HG03575 (cell line): ENCODE measurements around the gene UQCR11.

Experiments
- ATAC-seq: cut with Tn5 transposase; IDR thresholded peaks from one replicate; pipeline ENCODE4 v1.9.1; 2021; ENCODE audit not compliant: unreplicated experiment, insufficient number of reproducible peaks, low FRiP score; ENCODE audit errors: extremely low read depth

UQCR11 gene

GRCh38 chr19:1575323-1576241, 29.7 kb downstream of the UQCR11 start:
- no peak for ATAC-seq

GRCh38 chr19:1574354-1575136, 30.7 kb downstream of the UQCR11 start:
- no peak for ATAC-seq

- no peak for ATAC-seq
Observed at GRCh38 chr19:1572795-1573194, 32.5 kb downstream of the UQCR11 start.

DNA sequence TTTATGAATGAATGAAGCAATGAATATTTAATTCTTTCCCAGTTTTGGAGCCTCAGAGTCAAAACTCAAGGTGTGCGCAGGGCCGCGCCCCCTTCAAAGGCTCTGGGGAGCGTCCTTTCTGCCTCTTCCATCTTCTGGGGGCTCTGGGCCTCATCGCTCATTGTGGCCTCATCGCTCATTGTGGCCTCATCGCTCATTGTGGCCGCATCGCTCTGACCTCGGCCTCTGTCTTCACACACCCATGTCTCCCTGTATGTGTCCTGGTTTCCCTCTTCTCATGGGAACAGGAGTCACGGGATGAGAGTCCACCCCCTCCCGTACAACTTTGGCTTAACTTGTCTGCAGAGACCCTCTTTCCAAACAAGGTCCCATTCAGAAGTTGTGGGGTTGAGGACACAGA, 33.9 kb downstream of the UQCR11 start:
- no peak for ATAC-seq

GRCh38 chr19:1570836-1571235, 34.4 kb downstream of the UQCR11 start:
- ATAC-seq, result no peak

DNA sequence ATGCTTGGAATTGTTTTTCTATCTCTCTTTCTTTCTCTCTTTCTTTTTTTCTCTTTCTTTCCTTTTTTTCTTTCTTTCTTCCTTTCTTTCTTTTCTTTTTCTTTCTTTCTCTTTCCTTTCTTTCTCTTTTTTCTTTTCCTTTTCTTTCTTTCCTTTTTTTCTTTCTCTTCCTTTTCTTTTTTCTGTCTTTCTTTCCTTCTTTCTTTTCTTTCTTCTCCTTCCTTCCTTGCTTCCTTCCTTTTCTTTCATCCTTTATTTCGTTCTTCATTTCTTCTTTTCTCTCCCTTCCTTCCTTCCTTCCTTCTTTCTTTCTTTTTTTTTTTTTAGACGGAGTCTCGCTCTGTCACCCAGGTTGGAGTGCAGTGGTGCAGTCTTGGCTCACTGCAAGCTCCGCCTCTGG, 35.3 kb downstream of the UQCR11 start:
- ATAC-seq, result no peak

DNA sequence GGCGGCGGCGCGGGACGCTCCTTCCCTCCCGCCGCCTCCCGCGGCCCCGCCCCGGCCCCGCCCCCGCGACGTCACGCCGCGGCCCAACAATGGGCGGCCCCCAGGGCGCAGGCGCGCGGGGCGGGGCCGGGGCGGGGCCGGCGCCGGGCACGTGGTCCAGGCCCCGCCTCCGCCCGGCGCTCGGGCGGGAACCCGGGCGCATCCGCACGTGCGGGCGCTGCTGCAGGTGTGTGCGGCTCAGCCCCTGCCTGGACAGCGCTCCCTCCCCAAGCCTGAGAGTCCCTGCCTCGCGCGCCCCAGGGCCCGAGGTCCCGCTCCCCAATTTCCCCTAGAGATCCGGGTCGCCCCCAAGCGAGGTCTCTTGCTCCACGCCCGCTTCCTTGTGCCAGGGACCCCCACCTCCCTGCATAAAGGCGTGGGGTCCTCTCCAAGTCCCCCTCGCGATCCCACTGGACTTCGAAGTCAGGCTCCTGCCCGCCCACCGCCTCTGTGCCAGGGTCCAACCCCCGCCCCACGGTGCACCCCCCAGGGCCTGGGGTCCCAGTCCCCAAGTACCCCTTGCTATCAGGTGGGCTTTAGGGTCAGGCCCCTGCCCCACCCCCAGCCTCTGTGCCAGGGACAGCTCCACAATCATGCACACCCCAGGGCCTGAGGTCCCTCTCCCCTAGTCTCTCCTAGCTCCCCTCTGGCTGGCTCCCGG, 36.8 kb downstream of the UQCR11 start, which contains the start of gene MEX3D:
TSS of gene MEX3D (minus strand) at position 6 of the 700 bp plus-strand sequence. CDS start 267 bp downstream, outside the sequence.
- ATAC-seq, result no peak

GRCh38 chr19:1567848-1568227, 37.4 kb downstream of the UQCR11 start:
- no peak for ATAC-seq

GRCh38 chr19:1567116-1567847, 38.0 kb downstream of the UQCR11 start:
- ATAC-seq, result no peak

DNA sequence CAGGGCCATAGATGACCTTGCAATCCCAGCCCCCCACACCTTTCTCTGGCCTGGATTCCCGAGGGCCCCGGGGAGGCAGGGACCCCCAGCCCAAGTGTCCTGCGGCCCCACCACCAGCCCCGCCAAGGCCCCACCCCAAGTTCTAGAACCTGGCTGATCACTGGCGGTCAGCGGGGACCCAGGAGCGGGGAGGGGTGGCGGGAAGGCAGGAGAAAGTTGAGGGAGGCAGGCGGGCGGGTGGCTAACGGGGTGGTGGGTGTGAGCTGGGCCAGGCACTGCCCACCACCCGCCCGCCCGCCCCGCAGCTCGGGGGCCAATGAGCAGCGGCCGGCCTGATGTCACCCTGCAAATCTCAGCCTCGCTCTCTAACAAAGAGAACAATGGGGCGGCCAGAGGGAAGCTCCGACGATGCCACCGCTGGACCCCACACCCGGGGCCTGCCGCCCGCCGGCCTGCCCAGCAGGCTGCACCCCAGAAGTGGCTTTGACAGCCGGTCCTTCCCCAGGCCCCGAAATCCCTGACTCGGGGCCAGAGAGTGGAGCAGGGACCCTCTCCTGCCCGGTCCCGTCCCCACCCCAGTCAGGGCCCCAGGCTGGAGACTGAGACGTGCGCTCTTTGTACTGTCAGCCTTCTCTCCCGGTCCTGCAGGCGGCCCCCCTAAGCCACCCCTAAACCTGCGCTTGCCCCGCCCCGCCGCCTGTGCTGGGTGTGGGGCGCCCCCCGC, 38.7 kb downstream of the UQCR11 start:
- ATAC-seq, result no peak

GRCh38 chr19:1563251-1563650, 42.0 kb downstream of the UQCR11 start:
- ATAC-seq, result no peak

GRCh38 chr19:1561236-1561842, 43.9 kb downstream of the UQCR11 start:
- ATAC-seq, result no peak

- no peak for ATAC-seq
Observed at GRCh38 chr19:1560286-1560882, 44.9 kb downstream of the UQCR11 start.

GRCh38 chr19:1558552-1558951, 46.7 kb downstream of the UQCR11 start:
- no peak for ATAC-seq

GRCh38 chr19:1556390-1557070, 48.7 kb downstream of the UQCR11 start:
- ATAC-seq, result no peak

DNA sequence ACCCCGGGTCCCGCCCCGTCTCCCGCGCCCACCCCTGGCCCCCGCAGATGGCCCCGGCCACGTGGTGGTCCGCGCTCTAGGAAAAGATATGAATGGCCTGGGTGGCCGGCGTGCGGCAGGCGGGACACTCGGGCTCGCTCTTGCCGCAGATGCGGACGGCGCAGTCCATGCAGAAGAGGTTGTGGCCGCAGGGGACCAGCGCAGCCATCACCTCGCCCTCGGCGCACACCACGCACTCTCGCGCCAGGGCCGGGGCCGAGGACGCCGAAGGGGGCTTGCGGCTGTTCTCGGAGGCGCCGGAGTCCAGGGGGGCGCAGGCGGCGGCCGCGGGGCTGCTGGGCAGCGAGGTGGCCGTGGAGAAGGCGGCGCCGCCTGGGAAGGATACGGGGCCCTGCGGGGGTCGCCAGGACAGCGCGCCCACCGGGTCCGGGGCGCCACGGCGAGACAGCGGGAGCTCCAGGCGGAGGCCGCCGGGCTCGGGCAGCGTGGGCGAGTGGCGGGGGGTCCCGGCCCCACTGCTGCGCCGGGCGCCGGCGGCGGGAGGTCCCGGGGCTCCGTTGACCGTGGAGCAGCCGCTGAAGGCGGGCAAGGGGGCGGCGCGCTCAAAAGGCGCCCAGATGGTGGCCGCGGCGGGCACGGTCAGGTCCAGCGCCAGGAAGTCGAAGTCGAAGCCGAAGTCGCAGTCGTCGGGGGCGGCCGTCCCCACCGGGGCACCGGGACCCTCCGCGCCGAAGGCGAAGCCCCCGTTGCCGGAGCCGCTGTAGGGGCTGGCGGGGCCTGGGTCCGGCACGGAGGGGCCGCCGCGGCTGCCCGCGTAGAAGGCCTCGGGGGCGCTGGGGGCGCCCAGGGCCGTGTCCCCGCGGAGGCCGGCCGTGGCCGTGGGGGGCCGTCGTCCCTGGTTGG, 49.5 kb downstream of the UQCR11 start:
- ATAC-seq, result no peak
